HG02610 (cell line): ENCODE measurements around the gene RHOBTB3.
"Not testable (repeated sequence)": the region's sequence is repeated elsewhere in the genome, so short reads cannot be mapped to it uniquely, and the experiment has no call there.

Source experiments
- ATAC-seq: cut with Tn5 transposase; IDR thresholded peaks from one replicate; pipeline ENCODE4 v1.9.1; 2021; ENCODE audit warnings: mild to moderate bottlenecking, moderate library complexity; ENCODE audit not compliant: unreplicated experiment

The RHOBTB3 gene

GRCh38 chr5:95730730-95731570 is at the start of gene RHOBTB3:
Gene RHOBTB3 (plus strand): TSS chr5:95731336. CDS start chr5:95731683, 347 bp downstream.
- ATAC-seq, result peak; percentile 30

- ATAC-seq, result no peak
Measured at GRCh38 chr5:95682891-95683290, 48.2 kb upstream of the RHOBTB3 start, which contains the start of gene SPATA9. Gene SPATA9 (minus strand): TSS chr5:95682991. CDS start chr5:95682854, 137 bp downstream.

- no peak for ATAC-seq
Measured at GRCh38 chr5:95684361-95684760, 46.8 kb upstream of the RHOBTB3 start.

- no peak for ATAC-seq
Measured at GRCh38 chr5:95686651-95687050, 44.5 kb upstream of the RHOBTB3 start.

- no peak for ATAC-seq
Measured at GRCh38 chr5:95689680-95690079, 41.5 kb upstream of the RHOBTB3 start.

GRCh38 chr5:95690333-95690732 is 40.8 kb upstream of the RHOBTB3 start:
- no peak for ATAC-seq

- ATAC-seq, result no peak
Measured at GRCh38 chr5:95697781-95698681, 33.1 kb upstream of the RHOBTB3 start.

GRCh38 chr5:95699337-95699736 is 31.8 kb upstream of the RHOBTB3 start:
- ATAC-seq, result no peak

- ATAC-seq, result no peak
Measured at GRCh38 chr5:95701074-95701473, 30.1 kb upstream of the RHOBTB3 start.

- no peak for ATAC-seq
Measured at GRCh38 chr5:95704150-95704549, 27.0 kb upstream of the RHOBTB3 start.

GRCh38 chr5:95706196-95706595 is 24.9 kb upstream of the RHOBTB3 start:
- not testable (repeated sequence) for ATAC-seq

GRCh38 chr5:95707055-95707454 is 24.1 kb upstream of the RHOBTB3 start:
- no peak for ATAC-seq

- not testable (repeated sequence) for ATAC-seq
Measured at GRCh38 chr5:95707534-95708188, 23.5 kb upstream of the RHOBTB3 start.

GRCh38 chr5:95708876-95709275 is 22.3 kb upstream of the RHOBTB3 start:
- ATAC-seq, result no peak

GRCh38 chr5:95709967-95710650 is 21.0 kb upstream of the RHOBTB3 start:
- ATAC-seq, result no peak

GRCh38 chr5:95710651-95711500 is 20.3 kb upstream of the RHOBTB3 start:
- ATAC-seq, result not testable (repeated sequence)

- ATAC-seq, result no peak
Measured at GRCh38 chr5:95711501-95712346, 19.4 kb upstream of the RHOBTB3 start.

GRCh38 chr5:95712347-95712958 is 18.7 kb upstream of the RHOBTB3 start:
- no peak for ATAC-seq
